Upper lobe of left lung (tissue), 4 donors: Measurements from ENCODE around the gene ZNF625.

Source experiments
- CTCF ChIP-seq, 6 experiments: fragments of 450-650 bp in 4 of 6; fragments of 200-600 bp in 2 of 6; sonication (generic) in 2 of 6; IDR thresholded peaks; one replicate each; pipeline ENCODE4 v1.5.1; 2016 to 2019; ENCODE audit warnings: antibody characterized with exemption in 6 of 6
- POLR2A ChIP-seq, 4 donors: fragments of 450-650 bp; IDR thresholded peaks; one replicate each; pipeline ENCODE4 v1.5.1; 2016 to 2017; ENCODE audit warnings: antibody characterized with exemption in 4 of 4, mild to moderate bottlenecking in 2 of 4

- TF ChIP-seq CTCF (IDR thresholded peaks at IDR 0.05): no peak
- no peak for TF ChIP-seq POLR2A (IDR thresholded peaks at IDR 0.05)
These were observed 43.4 kb downstream of the ZNF625 start for GRCh38 chr19:12113121-12113520.
